Measurements from ENCODE around the gene ZNF148.
"Not testable (repeated sequence)": the region's sequence is repeated elsewhere in the genome, so short reads cannot be mapped to it uniquely, and the experiment has no call there.

The ZNF148 gene

GRCh38 chr3:125374996-125375941, at the start of gene ZNF148:
Gene ZNF148 (minus strand): TSS chr3:125375325. CDS start chr3:125313640, 61,685 bp downstream.
- peak; percentile 70 for DNase-seq

- no peak for DNase-seq
These were observed 43.2 kb upstream of the ZNF148 start for GRCh38 chr3:125418306-125418705.

GRCh38 chr3:125416235-125416634, 41.1 kb upstream of the ZNF148 start:
- DNase-seq, result no peak

- DNase-seq, result no peak
These were observed 39.5 kb upstream of the ZNF148 start for GRCh38 chr3:125414669-125415068.

- DNase-seq, result no peak
These were observed 35.8 kb upstream of the ZNF148 start for GRCh38 chr3:125410922-125411321.

- DNase-seq, result no peak
These were observed 30.9 kb upstream of the ZNF148 start for GRCh38 chr3:125406070-125406469.

GRCh38 chr3:125405515-125405914, 30.4 kb upstream of the ZNF148 start:
- DNase-seq, result not testable (repeated sequence)

GRCh38 chr3:125403789-125404188, 28.7 kb upstream of the ZNF148 start:
- DNase-seq, result no peak

- DNase-seq, result no peak
These were observed 27.5 kb upstream of the ZNF148 start for GRCh38 chr3:125402639-125403038.

- no peak for DNase-seq
These were observed 26.3 kb upstream of the ZNF148 start for GRCh38 chr3:125401402-125401801.

GRCh38 chr3:125398952-125399351, 23.8 kb upstream of the ZNF148 start:
- DNase-seq, result no peak

- DNase-seq, result no peak
These were observed 20.0 kb upstream of the ZNF148 start for GRCh38 chr3:125395091-125395490.

- no peak for DNase-seq
These were observed 19.3 kb upstream of the ZNF148 start for GRCh38 chr3:125394406-125394805.

GRCh38 chr3:125389282-125389681, 14.2 kb upstream of the ZNF148 start:
- DNase-seq, result no peak

- not testable (repeated sequence) for DNase-seq
These were observed 13.2 kb upstream of the ZNF148 start for GRCh38 chr3:125388369-125388768.

GRCh38 chr3:125386811-125387210, 11.7 kb upstream of the ZNF148 start:
- no peak for DNase-seq

- no peak for DNase-seq
These were observed 8.6 kb upstream of the ZNF148 start for GRCh38 chr3:125383744-125384143.

- no peak for DNase-seq
These were observed 7.2 kb upstream of the ZNF148 start for GRCh38 chr3:125382298-125382697.

- DNase-seq, result no peak
These were observed 6.6 kb upstream of the ZNF148 start for GRCh38 chr3:125381743-125382142.

- no peak for DNase-seq
These were observed 6.2 kb upstream of the ZNF148 start for GRCh38 chr3:125381314-125381713.

- no peak for DNase-seq
These were observed 4.4 kb upstream of the ZNF148 start for GRCh38 chr3:125379483-125379882.

- DNase-seq, result no peak
These were observed 3.6 kb upstream of the ZNF148 start for GRCh38 chr3:125378762-125379161.

- DNase-seq, result no peak
These were observed 990 bp upstream of the ZNF148 start for GRCh38 chr3:125375950-125376679.

GRCh38 chr3:125374501-125374995, 577 bp downstream of the ZNF148 start:
- DNase-seq, result no peak
